IMR-90 (cell line): Measurements from ENCODE around the gene SPEF2. TPM values are rescaled to one million over a fixed set of nuclear protein-coding genes. Genes with fewer than 3 reads are reported as not detected.

Experiments
- ATAC-seq: fragments of 200-7000 bp; cut with Tn5 transposase; 2 replicates; pipeline ENCODE4 v1.9.1; 2020; ENCODE audit warnings: low read depth, mild to moderate bottlenecking, moderate library complexity
- BruUV-seq: library from RNA; stranded (reverse); fragments of 400-500 nt; replicated peaks from 2 replicates; lab custom pipeline; 2021; lab: Mats Ljungman, UMichigan
- CTCF ChIA-PET: fragments of 300-600 bp; formaldehyde crosslinking; extraction: SDS; loops from one replicate; lab custom pipeline; 2021; ENCODE audit warnings: antibody characterized with exemption; lab: Yijun Ruan, JAX
- POLR2A ChIA-PET: fragments of 300-600 bp; sonication (Branson Sonifier 250); formaldehyde crosslinking; loops from one replicate; lab custom pipeline; 2022; ENCODE audit warnings: antibody characterized with exemption; ENCODE audit not compliant: unreplicated experiment; lab: Charles Lee
- DNase-seq: peaks from one replicate; pipeline ENCODE4 v3.0.0; 2013
- H2AFZ ChIP-seq: replicated peaks from 2 replicates; pipeline ENCODE3; 2013; ENCODE audit warnings: low read length, mild to moderate bottlenecking; ENCODE audit not compliant: poor library complexity
- H2AK5ac ChIP-seq: 2 replicates; pipeline ENCODE4 v1.6.1; 2013; ENCODE audit warnings: low read depth, low read length, inconsistent platforms
- H2AK9ac ChIP-seq: replicated peaks from 2 replicates; pipeline ENCODE3; 2013; ENCODE audit warnings: mild to moderate bottlenecking, low read depth, low read length, moderate library complexity; ENCODE audit not compliant: poor library complexity
- H2BK120ac ChIP-seq: 2 replicates; pipeline ENCODE4 v1.6.1; 2013; ENCODE audit warnings: low read depth, low read length, inconsistent platforms
- H2BK15ac ChIP-seq: 3 replicates; pipeline ENCODE4 v1.6.1; 2013; ENCODE audit warnings: low read depth, low read length, inconsistent platforms
- H2BK20ac ChIP-seq: 2 replicates; pipeline ENCODE4 v1.6.1; 2013; ENCODE audit warnings: low read depth, mild to moderate bottlenecking, inconsistent platforms, low read length, moderate library complexity
- H2BK5ac ChIP-seq: 2 replicates; pipeline ENCODE4 v1.6.1; 2013; ENCODE audit warnings: mild to moderate bottlenecking, low read depth, low read length, inconsistent platforms; ENCODE audit not compliant: poor library complexity, severe bottlenecking
- H3K14ac ChIP-seq: replicated peaks from 2 replicates; pipeline ENCODE4 v1.6.1; 2013; ENCODE audit warnings: low read depth, low read length, inconsistent platforms
- H3K18ac ChIP-seq: 2 replicates; pipeline ENCODE4 v1.6.1; 2013; ENCODE audit warnings: low read depth, low read length, control low read depth
- H3K23ac ChIP-seq: 2 replicates; pipeline ENCODE4 v1.6.1; 2013; ENCODE audit warnings: low read depth, low read length, inconsistent platforms
- H3K27ac ChIP-seq: 2 replicates; pipeline ENCODE4 v1.5.1; 2013; ENCODE audit warnings: mild to moderate bottlenecking, control low read depth, low read length; ENCODE audit not compliant: insufficient read depth
- H3K27me3 ChIP-seq: 2 replicates; pipeline ENCODE4 v1.6.1; 2013; ENCODE audit warnings: low read length; ENCODE audit not compliant: control insufficient read depth, insufficient read depth
- H3K36me3 ChIP-seq: 2 replicates; pipeline ENCODE4 v1.6.1; 2013; ENCODE audit warnings: low read length, mixed read lengths; ENCODE audit not compliant: control insufficient read depth, insufficient read depth
- H3K4ac ChIP-seq: 2 replicates; pipeline ENCODE4 v1.6.1; 2013; ENCODE audit warnings: low read depth, low read length, inconsistent platforms
- H3K4me1 ChIP-seq: 2 replicates; pipeline ENCODE4 v1.6.1; 2013; ENCODE audit warnings: low read length, mixed read lengths; ENCODE audit not compliant: control insufficient read depth, insufficient read depth
- H3K4me2 ChIP-seq: 2 replicates; pipeline ENCODE4 v1.6.1; 2013; ENCODE audit warnings: low read depth, mild to moderate bottlenecking, control low read depth, low read length, moderate library complexity
- H3K4me3 ChIP-seq: 2 replicates; pipeline ENCODE4 v1.5.1; 2013; ENCODE audit warnings: low read depth, mild to moderate bottlenecking, control low read depth, low read length, moderate library complexity; ENCODE audit not compliant: insufficient read depth
- H3K56ac ChIP-seq: 2 replicates; pipeline ENCODE4 v1.6.1; 2013; ENCODE audit warnings: low read length, inconsistent platforms; ENCODE audit not compliant: insufficient read depth; ENCODE audit errors: extremely low read depth
- H3K79me1 ChIP-seq, 2 experiments: 2 replicates each; pipeline ENCODE4 v1.6.1; 2013; ENCODE audit warnings: low read length in 2 of 2, inconsistent platforms in 1 of 2, low read depth in 1 of 2
- H3K9ac ChIP-seq: 2 replicates; pipeline ENCODE4 v1.6.1; 2013; ENCODE audit warnings: low read depth, low read length, control low read depth
- H3K9me1 ChIP-seq: 2 replicates; pipeline ENCODE4 v1.6.1; 2013; ENCODE audit warnings: low read length, inconsistent platforms; ENCODE audit not compliant: insufficient read depth
- H3K9me3 ChIP-seq: 2 replicates; pipeline ENCODE4 v1.6.1; 2013; ENCODE audit warnings: low read length; ENCODE audit not compliant: control insufficient read depth, insufficient read depth
- H4K20me1 ChIP-seq: 2 replicates; pipeline ENCODE4 v1.6.1; 2013; ENCODE audit warnings: low read length, inconsistent platforms; ENCODE audit not compliant: insufficient read depth
- H4K5ac ChIP-seq: 2 replicates; pipeline ENCODE4 v1.6.1; 2013; ENCODE audit warnings: mild to moderate bottlenecking, low read depth, low read length, control low read depth
- H4K8ac ChIP-seq, 2 experiments: 2 replicates each; pipeline ENCODE4 v1.6.1; 2013; ENCODE audit warnings: low read depth in 2 of 2, low read length in 2 of 2, control low read depth in 1 of 2, inconsistent platforms in 1 of 2
- H4K91ac ChIP-seq: 2 replicates; pipeline ENCODE4 v1.6.1; 2013; ENCODE audit warnings: low read depth, low read length, inconsistent platforms; ENCODE audit not compliant: insufficient read depth
- BHLHE40 ChIP-seq: fragments of 150-350 bp; IDR thresholded peaks from 2 replicates; pipeline ENCODE4 v1.6.1; 2016; ENCODE audit warnings: mild to moderate bottlenecking, low read depth, low read length
- CEBPB ChIP-seq: IDR thresholded peaks from 2 replicates; pipeline ENCODE4 v1.6.1; 2012; ENCODE audit warnings: low read depth, low read length, improper control_type of control experiment
- CHD1 ChIP-seq: IDR thresholded peaks from 2 replicates; pipeline ENCODE4 v1.6.1; 2012; ENCODE audit warnings: low read depth, low read length, improper control_type of control experiment
- CTCF ChIP-seq: conservative IDR thresholded peaks from 2 replicates; pipeline ENCODE4 v1.5.1; 2012; ENCODE audit warnings: mild to moderate bottlenecking, low read depth, low read length, improper control_type of control experiment
- ELK1 ChIP-seq: fragments of 150-350 bp; IDR thresholded peaks from 2 replicates; pipeline ENCODE4 v1.6.1; 2016; ENCODE audit warnings: low read depth, mild to moderate bottlenecking, low read length, moderate library complexity, borderline replicate concordance
- FOS ChIP-seq: fragments of 150-350 bp; IDR thresholded peaks from 2 replicates; pipeline ENCODE4 v1.6.1; 2016; ENCODE audit warnings: low read depth, low read length
- MAFK ChIP-seq: IDR thresholded peaks from 2 replicates; pipeline ENCODE4 v1.6.1; 2012; ENCODE audit warnings: low read depth, low read length, improper control_type of control experiment
- MAZ ChIP-seq: IDR thresholded peaks from 2 replicates; pipeline ENCODE4 v1.6.1; 2012; ENCODE audit warnings: low read depth, mild to moderate bottlenecking, low read length, improper control_type of control experiment, moderate library complexity, borderline replicate concordance
- MXI1 ChIP-seq: IDR thresholded peaks from 2 replicates; pipeline ENCODE4 v1.6.1; 2012; ENCODE audit warnings: low read depth, mild to moderate bottlenecking, low read length, moderate library complexity, borderline replicate concordance
- NFE2L2 ChIP-seq: fragments of 150-350 bp; IDR thresholded peaks from 2 replicates; pipeline ENCODE4 v1.6.1; 2016; ENCODE audit warnings: low read depth, mild to moderate bottlenecking, low read length
- POLR2A ChIP-seq: IDR thresholded peaks from 2 replicates; pipeline ENCODE4 v1.6.1; 2012; ENCODE audit warnings: mild to moderate bottlenecking, low read depth, low read length
- RAD21 ChIP-seq: IDR thresholded peaks from 2 replicates; pipeline ENCODE4 v1.6.1; 2012; ENCODE audit warnings: low read length, improper control_type of control experiment
- RCOR1 ChIP-seq: IDR thresholded peaks from 2 replicates; pipeline ENCODE4 v1.6.1; 2012; ENCODE audit warnings: mild to moderate bottlenecking, low read length, improper control_type of control experiment; ENCODE audit not compliant: insufficient replicate concordance
- RFX5 ChIP-seq: IDR thresholded peaks from 2 replicates; pipeline ENCODE4 v1.8.0; 2012; ENCODE audit warnings: low read depth, mild to moderate bottlenecking, low read length, moderate library complexity
- SMC3 ChIP-seq: fragments of 150-350 bp; IDR thresholded peaks from 2 replicates; pipeline ENCODE4 v1.6.1; 2016; ENCODE audit warnings: low read depth, mild to moderate bottlenecking, antibody characterized with exemption, low read length, moderate library complexity
- USF2 ChIP-seq: fragments of 150-350 bp; IDR thresholded peaks from 2 replicates; pipeline ENCODE4 v1.6.1; 2017; ENCODE audit warnings: mild to moderate bottlenecking, antibody characterized with exemption, low read length, low read depth
- WGBS, 2 experiments: methylation state at CpG; one replicate each; pipeline versions ENCODE4 v1.1.5 to v1.1.7; 2013; ENCODE audit warnings: missing lambda C conversion rate in 2 of 2; ENCODE audit not compliant: insufficient read length in 1 of 2; ENCODE audit errors: extremely low coverage in 2 of 2; 5-methylcytosine and 5-hydroxymethylcytosine counted together
- dilution Hi-C: fragments of 300-500 bp; cut with HindIII; formaldehyde crosslinking; loops from one replicate; pipeline ENCODE4 v1.14.3; 2018; ENCODE audit warnings: low sequenced_read_pairs; ENCODE audit not compliant: unreplicated experiment
- in situ Hi-C: fragments of 300-500 bp; cut with MboI; formaldehyde crosslinking; loops from 3 replicates; pipeline ENCODE4 v1.14.3; 2019; ENCODE audit warnings: low sequenced_read_pairs, inconsistent platforms, mixed read lengths
- intact Hi-C: fragments of 100-400 bp; cut with micrococcal nuclease; formaldehyde crosslinking; loops from 2 replicates; pipeline ENCODE4 v1.10.0; 2022
- polyA plus RNA-seq, 3 experiments: library from polyadenylated mRNA; depleted of rRNA; stranded (reverse); fragments of >200 nt; gene quantifications; 2 replicates each; pipeline ENCODE4 v1.2.3, GENCODE V29; 2012; ENCODE audit warnings: low replicate concordance in 1 of 3
- total RNA-seq: library from RNA; depleted of rRNA; stranded (reverse); fragments of >200 nt; gene quantifications from 2 replicates; pipeline ENCODE4 v1.2.3, GENCODE V29; 2012

SPEF2 gene
- total and polyA plus RNA-seq, 2 of the 4 experiments (the other 2 are of a cell fraction) = 1.7 to 2.3 TPM

GRCh38 chr5:35698047-35698808 lies 80.6 kb downstream of the SPEF2 start:
- H3K27me3 ChIP-seq = no peaks in the 10 kb centered on the region
- no peak overlapping the region for H3K27ac ChIP-seq
- dilution Hi-C loops = no loop called here
- no peak overlapping the region for H2BK15ac ChIP-seq
- H3K4me3 ChIP-seq = no peak overlapping the region
- no peaks in the 10 kb centered on the region for H3K9me1 ChIP-seq
- no peak overlapping the region for H2BK20ac ChIP-seq
- no peak overlapping the region for H3K9ac ChIP-seq
- in situ Hi-C loops = no loop called here
- no peak overlapping the region for H4K5ac ChIP-seq
- H2AFZ ChIP-seq = no peak overlapping the region
- intact Hi-C loops = no loop called here
- no peaks in the 10 kb centered on the region for H4K20me1 ChIP-seq
- no peak overlapping the region for H2AK5ac ChIP-seq
- H3K4ac ChIP-seq = no peak overlapping the region
- POLR2A ChIA-PET = no interaction called here
- CTCF ChIA-PET = no interaction called here
- no peak overlapping the region for H3K14ac ChIP-seq
- no peaks in the 10 kb centered on the region for H3K36me3 ChIP-seq
- no peak overlapping the region for H3K23ac ChIP-seq
- WGBS, 2 experiments = no CpG with 5 or more reads among the region's 4 CpGs
- no peaks in the 10 kb centered on the region for H3K9me3 ChIP-seq
- no TSS peak for BruUV-seq
- no peak overlapping the region for H4K91ac ChIP-seq
- no peak overlapping the region for H4K8ac ChIP-seq
- ATAC-seq (no peak), DNase-seq (no peak)
- H3K18ac ChIP-seq = no peak overlapping the region
- H3K4me2 ChIP-seq = no peak overlapping the region
- H3K56ac ChIP-seq = no peak overlapping the region
- no peaks in the 10 kb centered on the region for H3K79me1 ChIP-seq
- H3K4me1 ChIP-seq = peaks cover 2% of the 10 kb centered on the region; the same call in 1 of the 2 replicates
- H2BK5ac ChIP-seq = no peak overlapping the region
- TF ChIP-seq CTCF (no peak), RFX5 (no peak), CHD1 (no peak), MAZ (no peak), RAD21 (no peak), CEBPB (no peak), RCOR1 (no peak), SMC3 (no peak), MAFK (no peak), USF2 (no peak), NFE2L2 (no peak), MXI1 (no peak), ELK1 (no peak), BHLHE40 (no peak), POLR2A (no peak), FOS (no peak)
- H2AK9ac ChIP-seq = no peak overlapping the region
- H2BK120ac ChIP-seq = no peak overlapping the region
